ENCODE measurements around the gene PRSS56. TPM values are rescaled to one million over a fixed set of nuclear protein-coding genes. Genes with fewer than 3 reads are reported as not detected.

The PRSS56 gene
- total RNA-seq, 2 donors from 2014 or later, result not detected

DNA sequence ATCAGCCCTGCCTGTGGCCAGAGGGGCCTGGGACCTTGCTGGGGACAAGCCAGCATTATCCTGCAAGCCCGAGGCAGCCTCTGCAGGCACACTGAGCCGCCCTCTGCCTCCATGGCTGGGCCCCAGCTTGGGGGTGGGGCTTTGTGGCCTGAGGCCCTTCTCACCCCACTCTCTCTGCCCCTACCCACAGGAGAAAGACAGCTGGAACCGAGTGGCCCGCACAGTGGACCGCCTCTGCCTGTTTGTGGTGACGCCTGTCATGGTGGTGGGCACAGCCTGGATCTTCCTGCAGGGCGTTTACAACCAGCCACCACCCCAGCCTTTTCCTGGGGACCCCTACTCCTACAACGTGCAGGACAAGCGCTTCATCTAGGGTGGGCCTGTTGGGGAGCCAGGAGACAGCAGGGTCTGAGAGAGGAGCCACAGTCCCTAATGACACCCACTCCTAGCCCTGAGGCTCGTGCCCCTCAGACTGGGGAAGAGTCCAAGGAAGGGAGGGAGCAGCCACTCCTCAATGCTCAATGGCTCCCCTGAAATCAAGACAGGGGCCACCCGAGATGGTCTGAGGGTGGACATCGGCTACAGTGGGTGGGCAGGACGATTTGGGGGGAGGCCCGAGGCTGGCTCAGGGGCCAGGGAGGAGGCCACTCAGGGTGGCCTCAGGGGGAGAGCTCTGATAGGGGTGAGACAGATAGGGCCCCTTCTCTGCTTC lies 14.9 kb downstream of the PRSS56 start:
- Mint-ChIP-seq H3K27me3 (ENCODE audit: insufficient read depth) (peaks cover 2% of the 10 kb centered on the region), H3K36me3 (ENCODE audit: low read depth) (no peaks in the 10 kb centered on the region), H3K4me1 (peaks cover 6% of the 10 kb centered on the region), H3K9me3 (peaks cover 2% of the 10 kb centered on the region), H3K27ac (no peak overlapping the region), H3K4me3 (no peak overlapping the region)
- Histone ChIP-seq H3K27me3 (ENCODE audit: control insufficient read depth, insufficient read depth, low read length, poor library complexity, severe bottlenecking) (no peaks in the 10 kb centered on the region), H3K27ac (ENCODE audit: low read depth, low read length) (no peak overlapping the region), H3K4me1 (ENCODE audit: control insufficient read depth, insufficient read depth, low read length) (no peaks in the 10 kb centered on the region), H3K4me3 (ENCODE audit: low read length) (no peak overlapping the region), H3K36me3 (ENCODE audit: control insufficient read depth, insufficient read depth, low read length) (no peaks in the 10 kb centered on the region), H3K9ac (ENCODE audit: extremely low read depth, low read length, poor library complexity, severe bottlenecking) (no peak overlapping the region), H3K9me3 (ENCODE audit: control insufficient read depth, low read length) (peaks cover 6% of the 10 kb centered on the region)
- DNase-seq, result no peak
- TF ChIP-seq, protein P1, sequence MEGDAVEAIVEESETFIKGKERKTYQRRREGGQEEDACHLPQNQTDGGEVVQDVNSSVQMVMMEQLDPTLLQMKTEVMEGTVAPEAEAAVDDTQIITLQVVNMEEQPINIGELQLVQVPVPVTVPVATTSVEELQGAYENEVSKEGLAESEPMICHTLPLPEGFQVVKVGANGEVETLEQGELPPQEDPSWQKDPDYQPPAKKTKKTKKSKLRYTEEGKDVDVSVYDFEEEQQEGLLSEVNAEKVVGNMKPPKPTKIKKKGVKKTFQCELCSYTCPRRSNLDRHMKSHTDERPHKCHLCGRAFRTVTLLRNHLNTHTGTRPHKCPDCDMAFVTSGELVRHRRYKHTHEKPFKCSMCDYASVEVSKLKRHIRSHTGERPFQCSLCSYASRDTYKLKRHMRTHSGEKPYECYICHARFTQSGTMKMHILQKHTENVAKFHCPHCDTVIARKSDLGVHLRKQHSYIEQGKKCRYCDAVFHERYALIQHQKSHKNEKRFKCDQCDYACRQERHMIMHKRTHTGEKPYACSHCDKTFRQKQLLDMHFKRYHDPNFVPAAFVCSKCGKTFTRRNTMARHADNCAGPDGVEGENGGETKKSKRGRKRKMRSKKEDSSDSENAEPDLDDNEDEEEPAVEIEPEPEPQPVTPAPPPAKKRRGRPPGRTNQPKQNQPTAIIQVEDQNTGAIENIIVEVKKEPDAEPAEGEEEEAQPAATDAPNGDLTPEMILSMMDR (conservative IDR thresholded peaks at IDR 0.05), result no peak
- 86 to 93% methylated on average over 5 to 14 of the region's 14 CpGs for WGBS, 2 experiments (ENCODE audit: insufficient coverage in 1 of 2, insufficient read length in 1 of 2)

DNA sequence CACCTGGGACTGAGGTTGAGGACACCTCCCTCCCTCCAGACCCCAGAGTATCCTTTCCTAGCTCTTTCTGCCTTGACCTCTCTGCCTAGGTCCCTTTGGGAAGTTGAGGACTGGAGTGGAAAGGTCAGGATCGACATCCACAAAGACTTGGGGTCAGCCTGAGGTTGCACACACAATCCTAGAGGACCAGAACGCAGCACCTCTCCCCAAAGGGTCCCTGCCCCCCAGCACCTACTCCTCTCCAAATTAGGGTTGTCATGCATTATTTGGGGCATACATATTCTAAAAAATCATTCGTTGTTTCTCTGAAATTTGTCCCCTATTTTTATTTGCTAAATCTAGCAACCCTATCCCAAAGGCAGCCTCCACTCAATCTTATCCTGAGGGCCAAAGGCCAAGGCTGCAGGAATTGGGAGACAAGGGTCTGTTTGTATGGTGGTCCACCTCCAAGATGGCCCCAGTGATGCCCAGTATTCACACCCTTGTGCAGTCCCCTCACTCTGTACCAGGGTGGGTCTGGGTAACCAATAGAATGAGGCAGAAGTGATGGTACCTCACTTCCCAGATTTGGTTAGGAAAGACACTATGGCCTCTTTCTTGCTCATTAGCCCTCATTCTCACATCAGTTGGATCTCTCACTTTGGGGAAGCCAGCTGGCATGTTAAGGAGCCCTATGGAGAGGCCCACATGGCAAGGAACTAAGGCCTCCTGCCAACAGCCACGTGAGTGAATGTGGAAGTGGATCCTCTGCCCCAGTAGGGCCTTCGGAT lies 15.8 kb downstream of the PRSS56 start:
- Mint-ChIP-seq H3K9me3 (peaks cover 2% of the 10 kb centered on the region), H3K36me3 (ENCODE audit: low read depth) (no peaks in the 10 kb centered on the region), H3K4me3 (no peak overlapping the region), H3K27me3 (ENCODE audit: insufficient read depth) (peaks cover 2% of the 10 kb centered on the region), H3K4me1 (peaks cover 6% of the 10 kb centered on the region), H3K27ac (no peak overlapping the region)
- no peak overlapping the region for H3K4me3 ChIP-seq (ENCODE audit: low read length)
- no peaks in the 10 kb centered on the region for H3K27me3 ChIP-seq (ENCODE audit: control insufficient read depth, insufficient read depth, low read length, poor library complexity, severe bottlenecking)
- no peaks in the 10 kb centered on the region for H3K36me3 ChIP-seq (ENCODE audit: control insufficient read depth, insufficient read depth, low read length)
- H3K4me1 ChIP-seq (ENCODE audit: control insufficient read depth, insufficient read depth, low read length), result no peaks in the 10 kb centered on the region
- TF ChIP-seq, protein P1 (conservative IDR thresholded peaks at IDR 0.05), result no peak
- no peak overlapping the region for H3K9ac ChIP-seq (ENCODE audit: extremely low read depth, low read length, poor library complexity, severe bottlenecking)
- H3K27ac ChIP-seq (ENCODE audit: low read depth, low read length), result no peak overlapping the region
- DNase-seq, result no peak
- H3K9me3 ChIP-seq (ENCODE audit: control insufficient read depth, low read length), result peaks cover 6% of the 10 kb centered on the region
- WGBS, 2 experiments (ENCODE audit: insufficient coverage in 1 of 2, insufficient read length in 1 of 2), result 75 to 87% methylated on average over 2 to 5 of the region's 5 CpGs

DNA sequence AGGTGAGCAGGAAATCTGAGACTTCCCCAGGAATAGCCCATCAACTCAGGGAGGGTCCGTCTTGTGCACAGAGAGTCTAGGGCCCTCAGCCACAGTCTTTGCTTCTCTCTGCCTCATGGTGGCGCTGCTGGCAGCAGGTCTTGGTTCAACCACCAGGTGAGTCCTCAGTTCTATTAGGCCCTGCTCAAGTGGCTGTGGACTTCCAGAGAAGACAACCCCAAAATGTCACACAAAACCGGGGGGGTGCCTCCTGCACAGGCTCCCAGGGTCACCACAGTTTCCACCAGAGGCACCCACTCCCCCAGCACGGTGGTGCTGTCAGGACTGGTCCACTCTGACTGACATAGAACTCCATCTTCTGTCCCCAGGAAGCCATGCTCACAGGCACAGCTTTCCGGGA lies 16.9 kb downstream of the PRSS56 start:
- peaks cover 2% of the 10 kb centered on the region for H3K27me3 Mint-ChIP-seq (ENCODE audit: insufficient read depth)
- Histone ChIP-seq H3K4me1 (ENCODE audit: control insufficient read depth, insufficient read depth, low read length) (no peaks in the 10 kb centered on the region), H3K4me3 (ENCODE audit: low read length) (no peak overlapping the region), H3K27ac (ENCODE audit: low read depth, low read length) (no peak overlapping the region), H3K27me3 (ENCODE audit: control insufficient read depth, insufficient read depth, low read length, poor library complexity, severe bottlenecking) (no peaks in the 10 kb centered on the region), H3K36me3 (ENCODE audit: control insufficient read depth, insufficient read depth, low read length) (no peaks in the 10 kb centered on the region), H3K9me3 (ENCODE audit: control insufficient read depth, low read length) (peaks cover 6% of the 10 kb centered on the region), H3K9ac (ENCODE audit: extremely low read depth, low read length, poor library complexity, severe bottlenecking) (no peak overlapping the region)
- no peak overlapping the region for H3K4me3 Mint-ChIP-seq
- no peak overlapping the region for H3K27ac Mint-ChIP-seq
- WGBS, 2 experiments (ENCODE audit: insufficient coverage in 1 of 2, insufficient read length in 1 of 2), result 73 to 86% methylated on average over 3 to 5 of the region's 5 CpGs
- H3K4me1 Mint-ChIP-seq, result peaks cover 6% of the 10 kb centered on the region
- TF ChIP-seq, protein P1 (conservative IDR thresholded peaks at IDR 0.05), result peak; percentile 92
- no peaks in the 10 kb centered on the region for H3K36me3 Mint-ChIP-seq (ENCODE audit: low read depth)
- peaks cover 2% of the 10 kb centered on the region for H3K9me3 Mint-ChIP-seq
- peak; percentile 88 for DNase-seq
